HG02970 (cell line): Measurements from ENCODE around the gene SLC7A6.
A peak's percentile ranks its signal among the peaks of the same experiment; 100 is the strongest.

Source experiments
- ATAC-seq: cut with Tn5 transposase; IDR thresholded peaks from one replicate; pipeline ENCODE4 v1.9.1; 2021; ENCODE audit warnings: mild to moderate bottlenecking, moderate library complexity, moderate number of reproducible peaks; ENCODE audit not compliant: unreplicated experiment, low FRiP score

The SLC7A6 gene

DNA sequence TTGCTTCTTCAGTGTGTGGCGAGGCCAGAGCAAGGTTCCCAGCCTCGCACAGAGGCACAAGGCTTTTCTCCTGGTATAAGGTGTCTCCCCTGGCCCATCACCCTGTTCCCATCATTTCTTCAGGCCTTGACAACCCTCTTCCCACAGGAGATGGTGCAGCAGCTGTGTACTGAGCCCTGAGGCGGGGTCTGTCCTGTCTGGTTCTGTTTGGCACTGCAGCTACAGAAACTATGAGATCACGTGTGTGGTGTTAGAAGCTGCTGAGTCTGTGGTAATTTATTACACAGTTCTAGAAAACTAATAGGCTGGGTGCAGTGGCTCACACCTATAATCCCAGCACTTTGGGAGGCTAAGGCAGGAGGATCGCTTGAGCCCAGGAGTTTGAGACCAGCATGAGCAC lies 11.9 kb upstream of the SLC7A6 start:
- ATAC-seq: no peak

DNA sequence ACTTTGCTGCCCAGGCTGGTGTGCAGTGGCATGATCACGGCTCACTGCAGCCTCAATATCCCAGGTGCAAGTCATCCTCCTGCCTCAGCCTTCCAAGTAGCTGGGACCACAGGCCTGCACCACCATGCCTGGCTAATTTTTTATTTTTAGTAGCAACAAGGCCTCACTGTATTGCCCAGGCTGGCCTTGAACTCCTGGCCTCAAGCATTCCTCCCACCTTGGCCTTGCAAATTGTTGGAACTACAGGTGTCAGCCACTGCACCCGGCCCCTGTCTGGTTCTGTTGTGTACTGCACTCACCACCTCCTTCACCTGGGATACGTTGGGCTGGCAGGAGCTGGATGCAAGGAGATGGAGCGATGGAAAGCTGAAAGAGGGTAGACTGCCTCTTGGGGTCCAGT lies 10.6 kb upstream of the SLC7A6 start:
- ATAC-seq: no peak

DNA sequence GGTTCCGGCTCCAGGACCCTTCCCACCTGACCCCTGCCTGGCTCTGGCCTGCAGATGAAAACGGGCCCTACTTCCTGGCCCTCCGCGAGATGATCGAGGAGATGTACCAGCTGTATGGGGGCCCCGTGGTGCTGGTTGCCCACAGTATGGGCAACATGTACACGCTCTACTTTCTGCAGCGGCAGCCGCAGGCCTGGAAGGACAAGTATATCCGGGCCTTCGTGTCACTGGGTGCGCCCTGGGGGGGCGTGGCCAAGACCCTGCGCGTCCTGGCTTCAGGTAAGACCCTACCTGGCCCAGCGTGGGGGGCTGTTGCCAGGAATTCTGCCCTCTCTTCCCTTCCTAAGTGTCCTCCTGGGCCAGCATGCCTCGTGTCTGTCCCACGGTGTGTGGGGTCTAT lies 8.6 kb upstream of the SLC7A6 start:
- ATAC-seq: no peak

DNA sequence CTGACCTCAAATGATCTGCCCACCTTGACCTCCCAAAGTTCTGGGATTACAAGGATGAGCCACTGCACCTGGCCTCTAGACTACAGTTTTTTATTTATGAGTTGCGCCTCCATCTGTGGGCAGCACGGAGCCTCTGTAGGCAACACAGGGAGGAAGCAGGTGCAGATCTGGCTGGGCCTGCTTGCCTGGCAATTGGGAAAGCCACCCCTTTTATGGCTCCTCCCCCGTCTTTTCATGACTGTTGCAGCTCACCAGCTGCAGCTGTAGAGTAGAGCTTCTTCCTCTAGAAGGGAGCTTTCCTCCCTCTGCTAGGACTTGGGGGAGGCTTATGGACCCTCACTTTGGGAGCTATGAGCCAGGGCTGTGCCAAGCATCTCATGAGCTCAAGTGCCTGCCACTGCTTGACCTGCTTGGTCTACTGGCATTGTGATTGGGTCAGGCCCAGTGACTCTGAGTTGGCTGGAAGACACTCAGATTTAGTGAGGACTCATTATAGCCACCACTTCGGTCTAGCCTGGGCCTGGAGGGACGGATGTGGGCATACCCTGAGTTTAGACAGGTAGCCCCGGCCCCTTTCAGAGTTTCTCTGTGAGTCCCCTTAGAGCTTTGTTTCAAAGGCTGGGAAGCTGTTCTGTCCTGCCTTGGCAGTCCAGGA lies 6.9 kb upstream of the SLC7A6 start:
- ATAC-seq: no peak

DNA sequence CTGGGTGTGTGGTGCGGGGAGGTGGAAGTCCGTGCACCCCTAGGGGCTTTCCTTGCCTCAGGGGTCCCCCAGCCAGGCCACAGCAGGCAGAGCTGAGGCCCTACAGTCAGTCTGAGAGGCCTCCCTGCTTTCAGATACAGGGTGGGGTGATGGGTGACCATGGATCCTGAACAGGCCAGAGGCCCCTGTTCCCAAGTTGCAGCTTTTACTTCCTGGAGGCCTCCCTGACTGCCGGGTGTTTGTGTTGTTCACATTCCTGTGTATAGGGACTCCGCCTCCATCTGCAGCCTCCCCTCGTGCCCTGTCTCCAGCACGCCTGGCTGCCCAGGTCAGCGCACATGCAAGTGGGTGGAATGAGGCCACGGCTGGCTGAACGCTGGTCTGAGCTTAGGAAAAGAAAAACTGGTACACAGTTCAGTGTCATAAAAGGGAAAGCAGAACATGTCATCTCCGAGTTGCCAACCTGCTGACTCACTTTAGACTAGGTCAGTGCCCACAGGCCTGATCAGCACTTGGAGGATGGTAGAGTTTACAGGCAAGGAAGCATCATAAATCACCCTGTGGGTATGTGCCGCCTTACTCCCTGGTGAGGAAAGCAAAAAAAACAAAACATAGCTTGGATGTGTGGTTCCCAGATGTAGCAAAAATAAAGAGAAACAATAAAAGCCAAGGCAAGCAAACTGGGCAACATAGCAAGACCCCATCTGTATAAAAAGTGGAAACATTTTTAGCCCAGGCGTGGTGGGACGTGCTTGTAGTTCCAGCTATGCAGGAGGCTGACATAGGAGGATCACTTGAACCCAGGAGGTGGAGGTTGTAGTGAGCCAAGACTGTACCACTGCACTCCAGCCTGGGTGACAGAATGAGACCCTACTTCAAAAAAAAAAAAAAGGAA lies 6.2 kb upstream of the SLC7A6 start:
- no peak for ATAC-seq

DNA sequence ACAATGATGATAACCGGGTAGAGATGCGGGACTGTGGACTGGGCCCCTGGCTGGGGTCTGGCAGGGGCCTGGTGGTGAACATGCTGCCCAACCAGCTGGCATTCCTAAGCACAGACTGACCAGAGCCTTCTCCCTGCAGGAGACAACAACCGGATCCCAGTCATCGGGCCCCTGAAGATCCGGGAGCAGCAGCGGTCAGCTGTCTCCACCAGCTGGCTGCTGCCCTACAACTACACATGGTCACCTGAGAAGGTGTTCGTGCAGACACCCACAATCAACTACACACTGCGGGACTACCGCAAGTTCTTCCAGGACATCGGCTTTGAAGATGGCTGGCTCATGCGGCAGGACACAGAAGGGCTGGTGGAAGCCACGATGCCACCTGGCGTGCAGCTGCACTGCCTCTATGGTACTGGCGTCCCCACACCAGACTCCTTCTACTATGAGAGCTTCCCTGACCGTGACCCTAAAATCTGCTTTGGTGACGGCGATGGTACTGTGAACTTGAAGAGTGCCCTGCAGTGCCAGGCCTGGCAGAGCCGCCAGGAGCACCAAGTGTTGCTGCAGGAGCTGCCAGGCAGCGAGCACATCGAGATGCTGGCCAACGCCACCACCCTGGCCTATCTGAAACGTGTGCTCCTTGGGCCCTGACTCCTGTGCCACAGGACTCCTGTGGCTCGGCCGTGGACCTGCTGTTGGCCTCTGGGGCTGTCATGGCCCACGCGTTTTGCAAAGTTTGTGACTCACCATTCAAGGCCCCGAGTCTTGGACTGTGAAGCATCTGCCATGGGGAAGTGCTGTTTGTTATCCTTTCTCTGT lies 5.1 kb upstream of the SLC7A6 start:
- no peak for ATAC-seq

DNA sequence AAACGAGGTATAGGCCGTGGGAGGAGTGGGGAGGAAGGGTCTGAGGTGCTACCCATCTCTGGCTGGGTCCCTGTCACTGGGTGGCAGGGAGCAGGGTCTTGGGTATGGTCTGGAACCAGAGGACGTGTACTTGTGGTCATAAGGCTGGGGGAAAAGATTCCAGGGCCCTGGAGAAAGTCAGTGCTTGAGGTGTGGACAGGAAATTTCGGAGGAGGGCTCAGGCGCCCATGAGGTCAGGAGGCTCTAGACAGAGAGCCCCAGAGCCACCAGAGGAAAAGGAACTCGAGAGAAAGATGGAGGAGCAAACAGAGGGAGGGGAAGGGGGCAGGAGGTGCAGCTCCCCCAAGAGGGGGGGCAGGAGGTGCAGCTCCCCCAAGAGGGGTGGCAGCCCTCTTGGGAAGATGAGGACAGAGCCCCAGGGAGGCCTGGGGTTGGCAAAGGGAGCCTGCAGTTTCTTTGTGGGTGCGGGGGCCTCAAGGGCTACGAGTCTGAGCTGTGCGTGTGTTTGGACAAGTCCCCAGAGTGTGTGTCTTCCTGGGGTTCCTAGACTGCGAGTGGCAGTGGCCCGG lies 683 bp upstream of the SLC7A6 start:
- ATAC-seq: no peak

DNA sequence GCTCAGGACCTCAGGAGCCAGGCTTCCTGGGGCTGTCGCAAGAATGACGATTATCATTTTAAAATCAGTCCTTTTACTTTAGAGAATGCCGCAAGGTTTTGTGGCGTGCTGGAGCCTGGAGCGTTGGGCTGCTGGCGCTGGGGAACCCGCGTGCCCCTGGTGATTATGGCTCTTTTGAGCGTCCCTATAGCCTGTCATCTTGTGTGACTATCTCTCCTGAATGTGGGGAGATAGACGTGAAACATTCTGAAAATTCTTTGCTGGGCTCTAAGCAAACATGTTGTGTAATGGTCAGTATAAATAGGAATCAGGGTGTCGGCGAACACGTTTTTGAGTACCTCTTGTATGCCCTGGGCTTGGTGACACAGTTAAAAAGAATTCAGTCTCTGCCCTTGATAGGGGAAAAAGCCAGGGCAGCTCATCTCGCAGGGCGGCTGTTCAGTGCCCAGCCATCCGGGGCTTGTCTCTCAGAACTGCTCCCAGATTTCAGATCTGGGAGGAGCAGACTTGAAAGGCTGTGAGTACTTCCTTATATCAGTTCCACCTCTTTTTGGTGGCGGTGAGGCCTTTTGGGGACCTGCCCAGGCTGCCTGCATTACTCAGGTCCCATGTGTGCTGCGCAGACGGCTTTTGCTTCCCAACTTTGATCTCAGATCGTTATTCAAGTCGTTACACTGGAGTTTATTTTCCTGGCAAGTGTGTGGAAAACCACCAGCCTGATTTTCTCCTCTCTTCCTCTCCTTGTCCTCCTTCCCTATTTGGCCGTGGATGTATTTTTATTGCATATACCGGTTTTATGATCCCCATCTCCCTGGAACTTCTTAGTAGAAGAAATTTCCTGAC lies 973 bp downstream of the SLC7A6 start:
- ATAC-seq: peak; percentile 2

DNA sequence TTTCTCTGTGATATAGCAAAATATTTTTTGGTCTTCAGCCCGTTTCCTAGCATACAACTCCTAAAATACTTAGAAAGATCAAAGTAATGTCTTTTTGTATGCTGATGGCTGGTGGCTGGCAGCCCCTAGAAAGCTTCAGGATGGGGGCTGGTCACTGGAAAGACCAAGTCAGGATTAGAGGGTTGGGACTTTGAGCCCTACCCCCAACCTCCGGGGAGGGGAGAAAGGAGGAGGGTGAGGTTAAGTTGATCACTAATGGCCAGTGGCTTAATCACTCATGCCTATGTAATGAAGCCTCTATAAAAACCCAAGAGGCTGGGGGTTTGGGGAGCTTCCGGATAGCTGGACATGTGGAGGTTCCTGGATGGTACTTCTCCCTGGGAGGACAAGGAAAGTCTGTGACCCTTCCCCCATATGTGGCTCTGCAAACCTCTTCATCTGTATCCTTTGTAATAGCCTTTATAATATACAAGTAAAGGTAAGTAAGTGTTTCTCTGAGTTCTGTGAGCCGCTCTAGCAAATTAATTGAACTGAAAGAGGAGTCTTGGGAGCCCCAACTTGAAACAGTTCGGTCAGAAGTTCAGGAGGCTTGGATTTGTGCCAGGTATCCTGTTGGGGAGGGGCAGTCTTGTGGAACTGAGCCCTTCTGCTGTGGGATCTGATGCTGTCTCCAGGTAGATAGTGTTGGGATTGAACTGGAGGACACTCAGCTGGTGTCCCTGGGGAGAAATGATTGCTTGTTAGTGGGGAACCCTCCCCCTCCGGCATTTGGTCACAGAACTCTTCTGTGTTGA lies 3.5 kb downstream of the SLC7A6 start:
- ATAC-seq: no peak

DNA sequence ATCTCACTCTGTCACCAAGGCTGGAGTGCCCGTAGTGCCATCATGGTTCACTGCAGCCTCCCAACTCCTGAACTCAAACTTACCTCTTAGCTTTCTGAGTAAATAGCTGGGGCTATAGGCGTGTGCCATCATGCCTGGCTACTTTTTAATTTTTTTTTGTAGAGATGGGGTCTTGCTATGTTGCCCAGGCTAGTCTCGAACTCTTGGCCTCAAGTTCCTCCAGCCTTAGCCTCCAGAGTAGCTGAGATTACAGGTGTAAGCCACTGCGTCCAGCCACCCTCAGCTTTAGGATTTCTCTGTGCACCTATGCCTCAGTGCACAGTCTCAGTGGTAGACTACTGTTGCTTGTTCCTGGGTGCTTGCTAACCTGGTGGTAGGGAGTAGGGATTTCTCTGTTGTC lies 5.5 kb downstream of the SLC7A6 start:
- ATAC-seq: no peak

DNA sequence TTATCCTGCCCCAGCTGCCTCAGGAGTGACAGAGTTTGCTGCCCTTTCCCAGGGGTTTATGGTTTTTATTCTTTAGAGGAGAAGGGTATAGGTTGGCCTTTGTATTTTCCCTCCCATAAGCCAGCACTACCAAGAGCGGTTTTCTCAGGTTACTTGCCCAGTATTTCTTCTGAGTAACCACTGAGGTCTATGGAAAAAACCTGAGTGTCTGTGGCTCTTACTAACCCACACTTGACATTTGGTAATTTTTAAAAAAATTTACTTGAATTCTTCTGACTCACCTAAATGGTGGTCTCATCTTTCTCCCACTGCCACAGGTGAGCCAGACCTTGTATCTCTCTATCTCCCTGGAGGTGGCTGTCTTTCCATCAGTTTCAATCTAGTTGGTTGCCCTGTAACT lies 6.0 kb downstream of the SLC7A6 start:
- ATAC-seq: no peak

DNA sequence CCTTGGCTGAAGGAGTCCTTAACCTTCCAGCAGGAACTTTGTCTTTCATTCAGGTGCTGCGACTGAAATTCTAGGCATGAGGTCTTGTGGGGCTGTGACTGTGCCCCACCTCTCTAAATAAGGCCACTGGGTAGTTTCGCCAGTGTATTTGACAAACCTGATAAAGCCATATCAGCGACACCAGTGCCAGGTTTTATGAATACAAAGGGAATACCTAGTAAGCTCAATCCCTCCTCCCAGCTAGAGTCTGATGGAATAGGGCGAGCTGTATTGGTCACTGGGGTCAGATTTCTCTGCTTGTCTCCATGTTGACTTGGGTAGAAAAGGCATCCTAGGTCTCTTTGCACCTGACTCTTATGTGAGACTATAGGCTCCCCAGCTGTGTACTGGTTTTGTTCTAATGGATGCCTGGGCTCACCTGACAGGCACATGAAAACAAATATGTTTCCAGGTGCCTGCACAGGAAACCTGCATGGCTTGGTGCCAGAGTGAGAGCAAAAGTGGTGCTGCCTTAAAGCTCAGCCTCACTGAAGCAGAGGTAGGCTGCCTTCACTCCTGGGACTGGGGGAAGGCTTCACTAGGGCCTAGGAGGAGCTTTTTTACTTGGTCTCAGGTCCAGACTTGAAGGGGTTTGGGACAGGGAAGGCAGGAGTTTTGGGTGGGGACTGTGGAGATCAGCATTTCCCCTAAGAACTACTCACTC lies 8.3 kb downstream of the SLC7A6 start:
- ATAC-seq: no peak

DNA sequence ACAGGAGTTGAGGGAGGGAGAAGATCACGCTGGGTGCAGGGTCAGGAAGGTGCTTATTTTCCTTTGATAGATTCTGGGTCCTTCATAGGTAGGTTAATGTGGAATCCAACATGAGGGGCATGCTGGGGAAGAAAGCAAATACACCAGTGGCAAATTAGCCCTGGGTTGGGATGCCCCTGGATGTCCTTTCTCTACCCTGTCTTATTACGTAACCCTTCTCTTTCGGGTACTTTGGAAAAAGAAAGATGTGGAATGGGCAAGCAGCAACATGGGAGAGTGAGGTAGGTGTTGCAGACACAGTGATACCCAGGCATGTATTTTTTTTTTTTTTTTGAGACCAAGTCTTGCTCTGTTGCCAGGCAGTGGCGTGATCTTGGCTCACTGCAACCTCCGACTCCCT lies 9.1 kb downstream of the SLC7A6 start:
- ATAC-seq: no peak

DNA sequence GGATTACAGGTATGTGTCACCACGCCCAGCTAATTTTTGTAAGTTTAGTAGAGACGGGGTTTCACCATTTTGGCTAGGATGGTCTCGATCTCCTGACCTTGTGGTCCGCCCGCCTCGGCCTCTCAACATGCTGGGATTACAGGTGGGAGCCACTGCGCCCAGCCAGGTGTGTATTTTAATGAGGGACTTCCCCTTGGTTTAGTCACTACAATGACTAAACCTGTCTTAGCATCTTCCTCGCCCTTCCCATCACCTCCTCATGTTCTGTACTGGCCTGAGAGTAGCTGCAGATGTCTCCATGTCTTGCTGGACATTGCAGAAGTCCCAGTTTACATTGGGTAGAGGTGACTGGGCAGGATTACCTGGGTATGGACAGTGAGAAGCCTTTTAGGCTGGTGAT lies 9.6 kb downstream of the SLC7A6 start:
- no peak for ATAC-seq

DNA sequence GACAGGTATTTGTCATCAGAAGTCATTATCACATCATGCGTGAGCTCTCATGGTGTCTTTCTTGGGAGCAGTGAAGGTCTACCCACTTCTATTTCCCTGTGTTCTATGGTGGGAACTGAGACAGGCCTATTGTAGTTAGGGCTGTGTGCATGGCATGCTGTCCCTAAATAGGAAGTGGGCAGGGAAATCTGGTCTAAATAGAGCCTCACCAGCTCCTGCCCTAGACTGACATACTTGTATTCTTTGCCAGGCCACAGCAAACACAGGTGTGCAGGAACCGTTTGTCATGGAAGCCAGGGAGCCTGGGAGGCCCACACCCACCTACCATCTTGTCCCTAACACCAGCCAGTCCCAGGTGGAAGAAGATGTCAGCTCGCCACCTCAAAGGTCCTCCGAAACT lies 10.1 kb downstream of the SLC7A6 start:
- no peak for ATAC-seq

DNA sequence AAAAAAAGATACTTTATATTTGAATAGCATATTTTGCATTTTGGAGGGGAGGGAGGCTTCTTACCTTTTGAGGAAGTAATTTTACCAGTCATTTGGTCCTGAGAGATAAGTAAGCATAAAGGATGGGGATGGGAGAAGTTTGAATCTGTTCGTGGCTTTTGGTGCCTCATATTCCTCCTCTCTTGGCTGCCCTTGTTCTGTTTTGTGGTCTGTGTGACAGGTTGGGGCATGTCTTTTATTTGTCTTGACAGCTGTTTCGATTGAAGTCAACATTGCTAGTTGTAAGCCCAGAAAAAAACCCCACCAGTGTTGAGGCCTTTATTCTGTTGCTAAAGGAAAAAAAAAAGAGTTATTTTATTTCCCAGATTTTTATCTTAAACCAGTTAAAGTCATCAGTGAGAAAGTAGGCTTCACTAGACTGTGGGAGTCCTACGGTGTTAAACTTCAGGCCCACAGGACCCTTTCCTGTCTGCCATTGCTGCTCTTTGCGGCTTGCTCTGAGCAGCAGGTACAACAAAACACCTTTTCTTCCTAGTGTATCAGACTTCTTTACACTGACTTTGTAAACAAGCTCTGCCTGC lies 11.4 kb downstream of the SLC7A6 start:
- ATAC-seq: peak; percentile 52

DNA sequence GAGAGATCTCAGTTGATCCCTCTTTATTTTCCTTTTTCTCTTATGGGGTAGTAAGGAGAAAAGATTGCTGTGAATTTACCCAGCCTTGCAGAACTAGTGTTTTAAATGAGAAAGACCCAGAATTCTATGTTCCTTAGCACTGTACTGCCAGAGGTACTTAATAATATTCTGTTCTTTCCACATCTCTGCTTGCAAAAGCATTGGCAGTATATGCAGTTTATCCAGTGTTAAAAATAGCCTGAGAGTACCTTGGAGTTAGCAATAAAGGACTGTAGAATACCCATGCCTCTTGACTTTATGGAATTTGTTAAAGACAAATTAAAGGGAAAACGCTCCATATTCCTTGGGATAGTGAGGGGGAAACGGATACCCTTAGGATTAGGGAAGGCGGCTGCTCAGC lies 11.9 kb downstream of the SLC7A6 start:
- no peak for ATAC-seq
